Central memory CD8-positive, alpha-beta T cell (primary cell): ENCODE data around the gene GRIK5.
"Not testable (repeated sequence)": the region's sequence is repeated elsewhere in the genome, so short reads cannot be mapped to it uniquely, and the experiment has no call there.

Source experiments
- ATAC-seq: fragments of 150-1000 bp; cut with Tn5 transposase; replicated peaks from 2 replicates; pipeline ENCODE4 v1.10.0; 2022; ENCODE audit warnings: mild to moderate bottlenecking, moderate FRiP score, moderate number of reproducible peaks; ENCODE audit not compliant: poor library complexity, severe bottlenecking; ENCODE audit errors: extremely low read depth
- DNase-seq, 2 donors: peaks; one replicate each; pipeline ENCODE4 v3.0.0; 2021; ENCODE audit warnings: low spot score in 2 of 2
- H3K27ac Mint-ChIP-seq: one replicate; pipeline ENCODE4 v1.8.0; 2022; ENCODE audit warnings: low read depth, mild to moderate bottlenecking, moderate library complexity, mixed read lengths
- H3K27me3 Mint-ChIP-seq: one replicate; pipeline ENCODE4 v1.8.0; 2022; ENCODE audit warnings: mixed read lengths
- H3K36me3 Mint-ChIP-seq: one replicate; pipeline ENCODE4 v1.8.0; 2022; ENCODE audit warnings: mild to moderate bottlenecking, moderate library complexity, mixed read lengths; ENCODE audit not compliant: insufficient read depth
- H3K4me1 Mint-ChIP-seq: one replicate; pipeline ENCODE4 v1.8.0; 2022; ENCODE audit warnings: mixed read lengths
- H3K4me3 Mint-ChIP-seq: one replicate; pipeline ENCODE4 v1.8.0; 2022; ENCODE audit warnings: mild to moderate bottlenecking, moderate library complexity, mixed read lengths
- H3K9me3 Mint-ChIP-seq: one replicate; pipeline ENCODE4 v1.8.0; 2022; ENCODE audit warnings: mixed read lengths

GRIK5 gene

DNA sequence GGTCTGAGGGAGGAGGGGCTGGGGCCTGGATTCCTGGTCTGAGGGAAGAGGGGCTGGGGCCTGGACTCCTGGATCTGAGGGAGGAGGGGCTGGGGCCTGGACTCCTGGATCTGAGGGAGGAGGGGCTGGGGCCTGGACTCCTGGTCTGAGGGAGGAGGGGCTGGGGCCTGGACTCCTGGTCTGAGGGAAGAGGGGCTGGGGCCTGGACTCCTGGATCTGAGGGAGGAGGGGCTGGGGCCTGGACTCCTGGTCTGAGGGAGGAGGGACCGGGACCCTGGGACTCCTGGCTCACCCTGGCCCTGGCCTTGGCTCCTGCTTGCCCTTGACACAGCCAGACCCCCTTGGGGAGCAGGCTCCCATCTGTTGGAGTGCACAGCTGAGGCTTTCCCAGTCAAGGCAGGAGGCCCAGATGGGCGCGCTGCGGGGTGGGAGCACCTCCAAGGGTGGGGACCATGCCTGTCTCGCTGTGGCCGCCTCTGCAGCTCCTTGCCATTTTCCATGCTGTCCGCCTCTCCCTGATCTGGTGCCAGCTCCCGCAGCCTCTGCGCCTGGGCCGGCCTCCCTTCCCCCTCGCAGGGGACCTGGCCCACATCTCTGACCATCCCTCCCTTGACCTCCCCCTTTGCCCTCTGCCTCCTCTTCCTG, 78.0 kb downstream of the GRIK5 start:
- not testable (repeated sequence) for H3K36me3 Mint-ChIP-seq, DNase-seq, ATAC-seq, H3K9me3 Mint-ChIP-seq, H3K27ac Mint-ChIP-seq
- Mint-ChIP-seq H3K4me1 (peaks cover 32% of the 10 kb centered on the region), H3K4me3 (peak overlapping the region; percentile 57), H3K27me3 (peaks cover 25% of the 10 kb centered on the region)

DNA sequence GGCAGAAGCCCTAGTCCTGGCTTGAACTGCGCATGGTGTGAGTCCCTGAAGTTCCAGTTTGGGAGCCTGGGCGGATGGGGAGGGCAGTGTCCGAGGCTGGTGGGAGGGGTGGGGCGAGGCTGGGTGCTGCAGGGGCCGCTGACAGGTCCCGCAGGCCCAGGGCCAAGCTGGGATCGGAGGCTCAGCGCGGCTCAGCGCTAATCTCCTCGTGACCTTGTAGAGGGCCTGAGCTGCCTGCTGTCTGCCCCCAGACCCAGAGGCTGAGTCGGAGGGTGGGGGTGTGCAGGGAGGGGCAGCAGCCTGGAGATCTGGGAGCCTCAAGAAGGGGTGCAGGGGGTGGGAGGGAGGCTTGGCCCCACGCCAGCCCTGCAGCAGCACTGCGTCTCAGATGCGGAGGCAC, 79.0 kb downstream of the GRIK5 start:
- peak overlapping the region; percentile 41 for H3K27ac Mint-ChIP-seq
- H3K36me3 Mint-ChIP-seq: peaks cover 16% of the 10 kb centered on the region
- no peak overlapping the region for H3K4me3 Mint-ChIP-seq
- peaks cover 24% of the 10 kb centered on the region for H3K4me1 Mint-ChIP-seq
- DNase-seq: no peak
- H3K9me3 Mint-ChIP-seq: no peaks in the 10 kb centered on the region
- no peak for ATAC-seq
- peaks cover 15% of the 10 kb centered on the region for H3K27me3 Mint-ChIP-seq

DNA sequence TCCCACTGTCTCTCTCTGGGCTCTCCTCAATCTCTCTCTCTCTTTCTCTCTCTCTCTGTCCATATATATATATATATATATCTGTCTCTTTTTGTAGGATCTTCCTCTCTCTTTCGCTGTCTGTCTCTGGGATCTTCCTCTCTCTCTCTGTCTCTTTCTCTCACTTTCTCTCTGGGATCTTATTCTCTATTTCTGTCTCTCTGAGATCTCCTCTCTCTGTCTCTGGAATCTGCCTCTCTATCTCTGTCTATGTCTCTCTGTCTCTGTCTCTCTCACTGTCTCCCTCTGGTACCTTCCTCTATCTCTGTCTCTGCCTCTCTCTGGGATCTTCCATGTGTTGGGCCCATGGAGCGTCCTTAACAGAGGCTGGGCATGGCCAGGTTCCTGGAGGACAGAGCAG, 79.4 kb downstream of the GRIK5 start:
- H3K27me3 Mint-ChIP-seq: peaks cover 11% of the 10 kb centered on the region
- H3K4me3 Mint-ChIP-seq: no peak overlapping the region
- ATAC-seq: no peak
- H3K27ac Mint-ChIP-seq: no peak overlapping the region
- no peaks in the 10 kb centered on the region for H3K9me3 Mint-ChIP-seq
- H3K4me1 Mint-ChIP-seq: peaks cover 23% of the 10 kb centered on the region
- DNase-seq: no peak
- peaks cover 16% of the 10 kb centered on the region for H3K36me3 Mint-ChIP-seq

DNA sequence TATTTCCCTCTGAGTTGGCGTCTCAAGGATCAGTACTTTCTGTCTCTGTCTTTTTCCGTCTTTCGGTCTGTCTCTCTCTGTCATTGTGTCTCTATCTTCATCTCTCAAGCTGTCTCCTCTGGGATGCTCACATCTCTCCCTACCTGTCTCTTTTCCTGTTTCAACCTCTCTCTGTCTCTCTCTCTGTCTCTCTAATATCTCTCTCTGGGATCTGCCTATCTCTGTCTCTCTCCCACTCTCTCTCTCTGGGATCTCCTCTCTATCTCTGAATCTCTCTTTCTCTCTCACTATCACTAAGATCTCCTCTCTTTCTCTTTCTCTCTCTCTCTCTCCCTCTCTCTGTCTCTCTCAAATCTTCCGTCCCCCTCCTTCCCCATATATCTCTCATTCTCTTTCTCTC, 80.0 kb downstream of the GRIK5 start:
- Mint-ChIP-seq H3K9me3 (no peaks in the 10 kb centered on the region), H3K4me1 (peaks cover 17% of the 10 kb centered on the region), H3K36me3 (peaks cover 16% of the 10 kb centered on the region), H3K27ac (no peak overlapping the region), H3K27me3 (peaks cover 5% of the 10 kb centered on the region), H3K4me3 (no peak overlapping the region)
- DNase-seq (no peak), ATAC-seq (no peak)

DNA sequence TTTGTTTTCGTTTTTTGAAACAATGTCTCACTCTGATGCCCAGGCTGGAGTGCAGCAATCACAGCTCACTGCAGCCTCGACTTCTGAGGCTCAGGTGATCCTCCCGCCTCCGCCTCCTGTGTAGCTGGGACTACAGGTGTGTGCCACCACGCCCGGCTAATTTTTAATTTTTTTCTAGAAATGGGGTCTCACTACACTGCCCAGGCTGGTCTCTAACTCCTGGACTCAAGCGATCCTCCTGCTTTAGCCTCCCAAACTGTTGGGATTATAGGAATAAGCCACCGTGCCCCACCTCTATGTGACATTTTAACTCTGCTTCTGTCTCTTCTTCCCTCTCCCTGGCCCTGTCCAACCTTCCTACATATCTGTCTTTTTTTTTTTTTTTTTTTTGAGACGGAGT, 81.1 kb downstream of the GRIK5 start:
- no peak for DNase-seq
- Mint-ChIP-seq H3K27ac (no peak overlapping the region), H3K36me3 (peaks cover 15% of the 10 kb centered on the region), H3K27me3 (no peaks in the 10 kb centered on the region), H3K4me3 (no peak overlapping the region), H3K9me3 (no peaks in the 10 kb centered on the region), H3K4me1 (peaks cover 12% of the 10 kb centered on the region)
- ATAC-seq: no peak

DNA sequence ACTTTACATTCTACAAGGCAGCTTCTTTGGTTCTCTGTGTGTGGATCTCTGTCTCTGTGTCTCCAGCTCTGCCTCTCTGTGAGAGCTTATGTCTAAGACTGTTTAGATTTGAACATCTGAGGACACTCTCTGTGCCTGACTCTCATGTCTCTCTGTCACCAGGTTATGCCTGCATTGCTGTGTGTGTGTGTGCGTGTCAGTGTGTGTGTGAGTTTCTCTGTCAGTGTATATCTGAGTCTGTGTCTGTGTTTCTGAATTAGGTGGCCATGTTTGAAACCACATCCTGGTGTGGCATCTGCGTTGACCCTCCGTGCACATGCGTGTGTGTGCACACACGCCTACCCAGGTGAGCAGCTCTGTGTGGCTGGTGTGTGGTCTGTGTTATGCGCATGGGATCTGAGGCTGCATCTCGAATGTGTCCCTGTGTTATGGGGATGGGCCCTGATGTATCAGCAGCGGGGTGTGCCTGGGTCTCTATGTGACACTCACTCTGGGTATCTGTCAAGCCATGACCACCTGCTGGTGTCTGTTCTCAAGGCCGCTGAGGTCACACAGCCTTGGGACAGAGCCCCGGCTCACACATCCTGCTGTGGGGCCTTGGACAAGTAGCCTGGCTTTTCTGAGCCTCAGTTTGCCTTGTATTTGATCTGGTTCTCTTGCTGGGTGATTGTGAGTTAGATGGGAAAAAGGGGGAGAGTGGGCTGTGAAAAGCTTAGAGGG, 82.7 kb downstream of the GRIK5 start:
- Mint-ChIP-seq H3K27ac (no peak overlapping the region), H3K36me3 (peaks cover 12% of the 10 kb centered on the region), H3K9me3 (no peaks in the 10 kb centered on the region), H3K4me3 (no peak overlapping the region), H3K27me3 (no peaks in the 10 kb centered on the region), H3K4me1 (peaks cover under 1% of the 10 kb centered on the region)
- no peak for ATAC-seq
- DNase-seq: no peak

DNA sequence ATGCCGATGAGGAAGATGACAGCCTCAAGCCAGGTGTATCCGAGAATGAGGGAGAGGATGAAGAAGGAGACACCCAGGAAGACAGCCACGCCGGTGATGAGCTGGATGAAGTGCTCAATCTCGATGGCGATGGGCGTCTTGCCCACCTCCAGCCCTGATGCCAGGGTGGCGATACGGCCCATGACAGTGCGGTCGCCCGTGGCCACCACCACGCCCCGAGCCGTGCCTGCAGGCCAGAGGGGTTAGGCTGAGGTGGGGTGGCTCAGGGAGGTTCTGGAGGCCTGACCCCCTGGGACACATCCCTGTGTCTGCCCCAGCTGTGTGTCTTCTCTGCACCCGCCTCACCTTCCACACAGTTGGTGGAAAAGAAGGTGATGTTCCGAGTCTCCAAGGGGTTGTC, 85.0 kb downstream of the GRIK5 start:
- Mint-ChIP-seq H3K27me3 (no peaks in the 10 kb centered on the region), H3K4me3 (no peak overlapping the region), H3K36me3 (peaks cover 14% of the 10 kb centered on the region), H3K27ac (no peak overlapping the region), H3K9me3 (no peaks in the 10 kb centered on the region), H3K4me1 (no peaks in the 10 kb centered on the region)
- ATAC-seq (no peak), DNase-seq (no peak)

DNA sequence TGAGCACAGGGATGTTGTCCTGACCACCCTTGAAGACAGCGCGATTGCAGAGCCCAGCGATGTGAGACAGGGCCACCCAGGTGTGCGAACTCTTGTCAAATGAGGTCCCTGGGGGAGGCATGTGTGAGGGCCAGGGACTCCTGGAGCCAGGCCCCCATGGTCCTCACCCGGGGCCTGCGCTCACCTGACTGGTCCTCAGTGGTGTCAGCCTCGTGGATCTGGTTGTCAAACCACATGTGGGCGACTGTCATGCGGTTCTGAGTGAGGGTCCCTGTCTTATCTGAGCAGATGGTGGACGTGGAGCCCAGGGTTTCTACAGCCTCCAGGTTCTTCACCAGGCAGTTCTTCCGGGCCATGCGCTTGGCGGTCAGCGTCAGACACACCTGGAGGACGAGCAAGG, 88.3 kb downstream of the GRIK5 start:
- peaks cover 15% of the 10 kb centered on the region for H3K36me3 Mint-ChIP-seq
- H3K9me3 Mint-ChIP-seq: no peaks in the 10 kb centered on the region
- no peak for ATAC-seq
- no peaks in the 10 kb centered on the region for H3K4me1 Mint-ChIP-seq
- no peaks in the 10 kb centered on the region for H3K27me3 Mint-ChIP-seq
- DNase-seq: no peak
- no peak overlapping the region for H3K4me3 Mint-ChIP-seq
- no peak overlapping the region for H3K27ac Mint-ChIP-seq

DNA sequence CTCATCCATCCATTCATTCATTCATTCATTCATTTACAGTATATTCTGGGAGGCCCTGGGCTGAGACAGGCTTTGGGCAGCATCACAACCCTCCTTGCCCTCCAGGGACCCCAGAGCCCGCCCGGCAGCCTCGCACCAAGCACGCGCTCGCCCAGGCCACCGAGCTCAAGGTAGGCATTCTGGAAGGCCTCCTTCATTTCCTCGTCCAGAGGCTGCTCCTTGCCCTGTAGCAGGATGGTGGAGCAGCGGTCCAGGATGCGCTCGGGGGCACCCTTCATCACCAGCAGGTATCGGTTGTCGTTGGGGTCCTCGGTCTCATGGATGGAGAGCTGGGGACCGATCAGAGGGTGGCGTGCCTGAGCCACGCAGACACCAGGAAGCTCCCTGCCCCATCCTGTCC, 91.5 kb downstream of the GRIK5 start:
- peaks cover 7% of the 10 kb centered on the region for H3K36me3 Mint-ChIP-seq
- H3K9me3 Mint-ChIP-seq: no peaks in the 10 kb centered on the region
- DNase-seq (no peak), ATAC-seq (no peak)
- H3K4me3 Mint-ChIP-seq: no peak overlapping the region
- H3K27me3 Mint-ChIP-seq: no peaks in the 10 kb centered on the region
- H3K27ac Mint-ChIP-seq: peak overlapping the region; percentile 75
- H3K4me1 Mint-ChIP-seq: no peaks in the 10 kb centered on the region

DNA sequence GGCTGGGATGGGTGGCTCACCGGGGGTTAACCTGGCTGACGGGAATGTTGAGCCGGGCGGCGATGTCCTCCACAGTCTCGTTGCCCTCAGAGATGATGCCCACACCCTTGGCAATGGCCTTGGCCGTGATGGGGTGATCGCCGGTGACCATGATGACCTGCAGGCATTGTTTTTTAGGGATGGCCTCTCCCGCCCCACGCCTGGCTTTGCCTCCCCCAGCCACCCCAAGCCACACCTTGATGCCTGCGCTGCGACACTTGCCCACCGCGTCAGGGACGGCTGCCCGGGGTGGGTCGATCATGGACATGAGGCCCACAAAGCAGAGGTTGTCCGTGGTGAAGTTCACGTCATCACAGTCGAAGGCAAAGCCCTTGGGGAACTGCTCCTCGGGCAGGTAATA, 92.1 kb downstream of the GRIK5 start:
- H3K36me3 Mint-ChIP-seq: peaks cover 7% of the 10 kb centered on the region
- no peak for DNase-seq
- no peaks in the 10 kb centered on the region for H3K27me3 Mint-ChIP-seq
- ATAC-seq: no peak
- no peak overlapping the region for H3K4me3 Mint-ChIP-seq
- H3K9me3 Mint-ChIP-seq: no peaks in the 10 kb centered on the region
- peak overlapping the region; percentile 75 for H3K27ac Mint-ChIP-seq
- no peaks in the 10 kb centered on the region for H3K4me1 Mint-ChIP-seq

DNA sequence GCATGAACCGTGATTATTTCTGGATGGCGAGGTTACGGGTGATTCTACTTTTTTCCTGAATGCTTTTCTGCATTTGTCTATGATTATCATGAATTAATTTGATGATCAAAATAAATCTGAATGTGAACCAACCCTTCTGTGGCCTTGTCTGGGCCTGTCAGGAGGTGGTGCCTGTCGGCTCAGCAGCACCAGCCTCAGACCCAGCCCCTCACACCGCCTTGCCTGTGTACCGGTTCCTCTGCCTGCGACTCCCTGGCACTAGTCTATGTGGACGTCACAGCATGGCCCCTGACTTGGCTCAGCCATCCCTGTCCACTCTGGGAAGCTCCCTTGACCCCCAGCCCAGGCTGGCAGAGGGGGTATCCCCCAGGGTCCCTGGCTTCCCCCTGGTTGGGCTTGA, 95.4 kb downstream of the GRIK5 start:
- Mint-ChIP-seq H3K4me1 (no peaks in the 10 kb centered on the region), H3K9me3 (no peaks in the 10 kb centered on the region), H3K36me3 (peaks cover 6% of the 10 kb centered on the region), H3K27ac (no peak overlapping the region), H3K4me3 (no peak overlapping the region), H3K27me3 (no peaks in the 10 kb centered on the region)
- ATAC-seq (no peak), DNase-seq (no peak)

DNA sequence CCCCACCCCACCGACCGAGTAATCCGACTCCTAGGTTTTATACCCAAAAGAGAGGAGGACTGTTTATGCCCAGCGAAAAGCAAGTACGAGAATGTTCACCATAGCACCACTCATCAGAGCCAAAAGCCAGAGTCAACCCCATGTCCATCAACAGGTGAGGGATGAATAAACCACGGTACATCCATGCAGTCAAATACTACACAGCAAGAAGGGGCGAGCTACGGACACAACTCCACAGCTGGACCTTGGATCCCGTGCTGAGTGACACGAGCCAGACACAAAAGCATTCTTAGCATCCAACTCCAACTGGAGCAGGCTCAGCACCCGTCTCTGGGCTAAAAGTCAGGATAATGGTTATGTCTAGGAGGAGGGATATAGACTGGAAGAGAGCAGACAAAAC, 98.6 kb downstream of the GRIK5 start:
- no peak overlapping the region for H3K27ac Mint-ChIP-seq
- H3K9me3 Mint-ChIP-seq: no peaks in the 10 kb centered on the region
- no peak for ATAC-seq
- no peak for DNase-seq
- H3K4me1 Mint-ChIP-seq: no peaks in the 10 kb centered on the region
- H3K27me3 Mint-ChIP-seq: no peaks in the 10 kb centered on the region
- no peak overlapping the region for H3K4me3 Mint-ChIP-seq
- peaks cover 2% of the 10 kb centered on the region for H3K36me3 Mint-ChIP-seq

DNA sequence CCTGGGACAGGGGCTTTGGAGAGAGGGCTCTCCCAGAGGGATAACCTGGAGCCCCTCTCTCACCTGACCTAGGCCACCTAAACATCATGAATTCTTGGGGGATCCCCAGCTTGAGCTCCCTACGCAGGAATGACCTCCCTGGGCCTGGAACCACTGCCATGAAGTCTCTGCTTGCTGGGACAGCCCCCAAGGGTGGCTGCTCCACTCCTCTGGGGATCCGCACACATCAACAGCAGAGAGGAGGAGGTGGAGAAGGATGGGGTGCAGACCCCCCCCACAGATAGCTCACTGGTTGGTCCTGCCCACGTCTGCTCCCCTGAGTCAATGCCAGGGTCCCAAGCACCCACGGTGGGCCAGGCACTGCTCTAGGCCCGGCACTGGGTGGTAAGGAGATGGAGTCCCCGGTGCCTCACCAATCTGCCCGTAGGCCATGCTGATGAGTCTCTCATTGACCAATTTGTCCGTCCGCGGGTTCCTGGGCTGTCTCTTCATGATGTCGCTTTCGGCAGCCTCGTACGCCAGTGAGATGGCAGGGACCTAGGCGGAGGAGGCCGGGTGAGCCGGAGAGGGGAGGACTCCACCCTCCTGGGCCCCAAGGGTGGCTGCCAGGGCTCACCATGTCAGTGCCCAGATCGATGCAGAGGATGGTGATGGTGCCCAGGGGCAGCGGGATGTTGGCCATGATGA, 100.1 kb downstream of the GRIK5 start:
- ATAC-seq (no peak), DNase-seq (no peak)
- peaks cover 2% of the 10 kb centered on the region for H3K36me3 Mint-ChIP-seq
- no peaks in the 10 kb centered on the region for H3K27me3 Mint-ChIP-seq
- H3K27ac Mint-ChIP-seq: no peak overlapping the region
- H3K4me1 Mint-ChIP-seq: no peaks in the 10 kb centered on the region
- no peak overlapping the region for H3K4me3 Mint-ChIP-seq
- H3K9me3 Mint-ChIP-seq: no peaks in the 10 kb centered on the region
